SK-N-SH (cell line): Measurements from ENCODE around the gene CPTP. TPM values are rescaled to one million over a fixed set of nuclear protein-coding genes. Genes with fewer than 3 reads are reported as not detected.

Experiments
- CTCF ChIA-PET: fragments of 300-600, 350-600 bp; formaldehyde crosslinking; extraction: SDS; loops from one replicate; lab custom pipeline; 2021; lab: Yijun Ruan, JAX
- POLR2A ChIA-PET: fragments of 350-600 bp; sonication (Branson Sonifier 250); formaldehyde crosslinking; extraction: SDS; loops from one replicate; lab custom pipeline; 2020; ENCODE audit warnings: antibody characterized with exemption, inconsistent platforms; lab: Yijun Ruan, JAX
- DNase-seq: peaks from one replicate; pipeline ENCODE4 v3.0.0; 2012
- H2AFZ ChIP-seq: fragments of 200-600 bp; sonication (generic); 2 replicates; pipeline ENCODE4 v1.8.1; 2016; ENCODE audit warnings: antibody characterized with exemption, mild to moderate bottlenecking, low read depth
- H3F3A ChIP-seq: fragments of 200-600 bp; sonication (generic); replicated peaks from 2 replicates; pipeline ENCODE3; 2016; ENCODE audit warnings: antibody characterized with exemption, mild to moderate bottlenecking; ENCODE audit not compliant: insufficient read depth
- H3K27ac ChIP-seq, 2 experiments: fragments of 200-500 bp in 1 of 2; fragments of 200-600 bp in 1 of 2; sonication (Bioruptor generic) in 1 of 2; sonication (generic), shearing (Covaris generic) in 1 of 2; 2 replicates each; pipeline versions ENCODE4 v1.5.1 to v1.6.1; 2014 to 2016; ENCODE audit warnings: low read depth in 2 of 2, inconsistent platforms in 1 of 2, low read length in 1 of 2, mild to moderate bottlenecking in 1 of 2, mixed read lengths in 1 of 2
- H3K27me3 ChIP-seq: fragments of 200-600 bp; sonication (generic), shearing (Covaris generic); 2 replicates; pipeline ENCODE4 v1.6.1; 2016; ENCODE audit warnings: mixed run types; ENCODE audit not compliant: insufficient read depth
- H3K36me3 ChIP-seq, 2 experiments: fragments of 200-500 bp in 1 of 2; fragments of 200-600 bp in 1 of 2; sonication (Bioruptor generic) in 1 of 2; sonication (generic) in 1 of 2; replicated peaks in 1 of 2; 2 replicates each; pipeline versions ENCODE3 to v1.5.1; 2014 to 2016; ENCODE audit warnings: low read length in 1 of 2, mild to moderate bottlenecking in 1 of 2; ENCODE audit not compliant: insufficient read depth in 2 of 2, control insufficient read depth in 1 of 2
- H3K4me1 ChIP-seq, 2 experiments: fragments of 200-500 bp in 1 of 2; fragments of 200-600 bp in 1 of 2; sonication (Bioruptor generic) in 1 of 2; sonication (generic), shearing (Covaris generic) in 1 of 2; 2 replicates each; pipeline versions ENCODE4 v1.5.1 to v1.6.1; 2014 to 2016; ENCODE audit warnings: low read depth in 1 of 2, low read length in 1 of 2, mixed run types in 1 of 2; ENCODE audit not compliant: insufficient read depth in 2 of 2, control insufficient read depth in 1 of 2
- H3K4me2 ChIP-seq: fragments of 200-600 bp; sonication (generic), shearing (Covaris generic); 2 replicates; pipeline ENCODE4 v1.6.1; 2017; ENCODE audit warnings: mixed run types
- H3K4me3 ChIP-seq, 2 experiments: fragments of 200-500 bp in 1 of 2; fragments of 200-600 bp in 1 of 2; sonication (Bioruptor generic) in 1 of 2; sonication (generic), shearing (Covaris generic) in 1 of 2; 2 replicates each; pipeline versions ENCODE4 v1.5.1 to v1.8.1; 2014 to 2016; ENCODE audit warnings: low read depth in 2 of 2, inconsistent platforms in 1 of 2, low read length in 1 of 2, mild to moderate bottlenecking in 1 of 2, mixed read lengths in 1 of 2, moderate library complexity in 1 of 2
- H3K79me2 ChIP-seq: fragments of 200-600 bp; sonication (generic); 2 replicates; pipeline ENCODE4 v1.8.1; 2017; ENCODE audit warnings: mild to moderate bottlenecking; ENCODE audit not compliant: insufficient read depth
- H3K9ac ChIP-seq: fragments of 200-600 bp; sonication (generic); 2 replicates; pipeline ENCODE4 v1.6.1; 2017; ENCODE audit warnings: mixed run types
- H3K9me2 ChIP-seq: fragments of 200-600 bp; sonication (generic); 2 replicates; pipeline ENCODE4 v1.6.1; 2017; ENCODE audit warnings: mixed run types
- H3K9me3 ChIP-seq: fragments of 200-600 bp; sonication (generic); 2 replicates; pipeline ENCODE4 v1.6.1; 2017; ENCODE audit warnings: mixed run types, mild to moderate bottlenecking, moderate library complexity
- H4K20me1 ChIP-seq: fragments of 200-600 bp; sonication (generic); 2 replicates; pipeline ENCODE4 v1.6.1; 2017; ENCODE audit warnings: mild to moderate bottlenecking, mixed run types; ENCODE audit not compliant: insufficient read depth
- CHD2 ChIP-seq: fragments of 150-350 bp; IDR thresholded peaks from 2 replicates; pipeline ENCODE4 v1.6.1; 2018; ENCODE audit warnings: low read length; ENCODE audit not compliant: partially characterized antibody
- EZH2phosphoT487 ChIP-seq: fragments of 200-600 bp; sonication (generic); IDR thresholded peaks from 2 replicates; pipeline ENCODE4 v1.6.1; 2017; ENCODE audit warnings: low read depth, mixed run types, mild to moderate bottlenecking, antibody characterized with exemption, moderate library complexity, borderline replicate concordance
- FOXJ3 ChIP-seq: sonication (generic); formaldehyde crosslinking; IDR thresholded peaks from 2 replicates; pipeline ENCODE4 v1.5.1; 2020; ENCODE audit warnings: mild to moderate bottlenecking, missing genetic modification reagents
- FOXM1 ChIP-seq: IDR thresholded peaks from 2 replicates; pipeline ENCODE4 v1.4.0; 2012; ENCODE audit warnings: low read depth, mild to moderate bottlenecking
- GABPA ChIP-seq: IDR thresholded peaks from 2 replicates; pipeline ENCODE4 v1.4.0; 2012; ENCODE audit warnings: low read depth, mild to moderate bottlenecking
- GATA2 ChIP-seq: sonication (generic); formaldehyde crosslinking; IDR thresholded peaks from 2 replicates; pipeline ENCODE4 v1.5.0; 2020; ENCODE audit warnings: mild to moderate bottlenecking, missing genetic modification reagents
- JUND ChIP-seq: IDR thresholded peaks from 2 replicates; pipeline ENCODE4 v1.4.0; 2012
- MEF2A ChIP-seq: IDR thresholded peaks from 2 replicates; pipeline ENCODE4 v1.4.0; 2012; ENCODE audit warnings: low read depth, borderline replicate concordance
- NRF1 ChIP-seq: IDR thresholded peaks from 2 replicates; pipeline ENCODE4 v1.6.1; 2012; ENCODE audit warnings: low read depth, mild to moderate bottlenecking, low read length
- RCOR1 ChIP-seq: fragments of 150-350 bp; IDR thresholded peaks from 2 replicates; pipeline ENCODE4 v1.6.1; 2017; ENCODE audit warnings: antibody characterized with exemption, low read length
- RXRA ChIP-seq: IDR thresholded peaks from 2 replicates; pipeline ENCODE4 v1.4.0; 2012; ENCODE audit warnings: low read depth, mild to moderate bottlenecking, borderline replicate concordance
- TAF1 ChIP-seq: IDR thresholded peaks from 2 replicates; pipeline ENCODE4 v1.6.1; 2012; ENCODE audit warnings: low read depth, mild to moderate bottlenecking, low read length, moderate library complexity, borderline replicate concordance
- WGBS: methylation state at CpG from one replicate; pipeline ENCODE4 v1.1.6; 2017; ENCODE audit warnings: low lambda C conversion rate; 5-methylcytosine and 5-hydroxymethylcytosine counted together
- polyA plus RNA-seq, 3 experiments: library from polyadenylated mRNA; depleted of rRNA; stranded (reverse); fragments of >200 nt; gene quantifications; 2 replicates each; pipeline ENCODE4 v1.2.3, GENCODE V29; 2012
- TF ChIP-seq, protein P1 (sequence below): fragments of 200-600 bp; sonication (generic); IDR thresholded peaks from 2 replicates; pipeline ENCODE4 v1.6.1; 2017; ENCODE audit warnings: antibody characterized with exemption, mild to moderate bottlenecking, moderate library complexity
- TF ChIP-seq, protein P2 (sequence below): fragments of 150-350 bp; IDR thresholded peaks from 2 replicates; pipeline ENCODE4 v1.6.1; 2016; ENCODE audit warnings: mild to moderate bottlenecking, low read depth, low read length
- TF ChIP-seq, protein P3 (sequence below): IDR thresholded peaks from 2 replicates; pipeline ENCODE4; 2012
- TF ChIP-seq, protein P4 (sequence below): IDR thresholded peaks from 2 replicates; pipeline ENCODE4 v1.6.1; 2012; ENCODE audit warnings: mild to moderate bottlenecking, low read depth, low read length, moderate library complexity
- TF ChIP-seq, protein P5 (sequence below): IDR thresholded peaks from 2 replicates; pipeline ENCODE4 v1.4.0; 2012; ENCODE audit warnings: low read depth

CPTP gene
- polyA plus RNA-seq, 1 of the 3 experiments (the other 2 are of a cell fraction), result 13.4 TPM

DNA sequence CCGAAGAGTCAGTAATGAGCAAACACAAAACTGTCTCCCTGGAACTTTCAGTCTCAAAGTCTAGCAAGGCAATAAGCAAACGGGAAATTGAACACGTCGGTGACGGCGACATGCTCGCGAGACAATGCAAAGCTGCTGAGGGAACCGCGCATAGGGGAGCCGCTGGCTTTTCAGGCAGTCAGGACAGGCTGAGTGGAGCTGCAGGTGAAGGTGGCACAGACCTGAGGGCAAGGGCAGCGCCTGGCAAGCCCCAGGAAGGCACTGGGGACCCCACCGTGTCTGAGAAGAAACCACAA lies 5.0 kb upstream of the CPTP start:
- H3K4me3 ChIP-seq, result no peak overlapping the region
- POLR2A ChIA-PET, result no interaction called here
- TF ChIP-seq, protein P1, sequence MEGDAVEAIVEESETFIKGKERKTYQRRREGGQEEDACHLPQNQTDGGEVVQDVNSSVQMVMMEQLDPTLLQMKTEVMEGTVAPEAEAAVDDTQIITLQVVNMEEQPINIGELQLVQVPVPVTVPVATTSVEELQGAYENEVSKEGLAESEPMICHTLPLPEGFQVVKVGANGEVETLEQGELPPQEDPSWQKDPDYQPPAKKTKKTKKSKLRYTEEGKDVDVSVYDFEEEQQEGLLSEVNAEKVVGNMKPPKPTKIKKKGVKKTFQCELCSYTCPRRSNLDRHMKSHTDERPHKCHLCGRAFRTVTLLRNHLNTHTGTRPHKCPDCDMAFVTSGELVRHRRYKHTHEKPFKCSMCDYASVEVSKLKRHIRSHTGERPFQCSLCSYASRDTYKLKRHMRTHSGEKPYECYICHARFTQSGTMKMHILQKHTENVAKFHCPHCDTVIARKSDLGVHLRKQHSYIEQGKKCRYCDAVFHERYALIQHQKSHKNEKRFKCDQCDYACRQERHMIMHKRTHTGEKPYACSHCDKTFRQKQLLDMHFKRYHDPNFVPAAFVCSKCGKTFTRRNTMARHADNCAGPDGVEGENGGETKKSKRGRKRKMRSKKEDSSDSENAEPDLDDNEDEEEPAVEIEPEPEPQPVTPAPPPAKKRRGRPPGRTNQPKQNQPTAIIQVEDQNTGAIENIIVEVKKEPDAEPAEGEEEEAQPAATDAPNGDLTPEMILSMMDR, result no peak
- no peak for TF ChIP-seq GATA2
- no peak for TF ChIP-seq EZH2phosphoT487
- TF ChIP-seq, protein P2, sequence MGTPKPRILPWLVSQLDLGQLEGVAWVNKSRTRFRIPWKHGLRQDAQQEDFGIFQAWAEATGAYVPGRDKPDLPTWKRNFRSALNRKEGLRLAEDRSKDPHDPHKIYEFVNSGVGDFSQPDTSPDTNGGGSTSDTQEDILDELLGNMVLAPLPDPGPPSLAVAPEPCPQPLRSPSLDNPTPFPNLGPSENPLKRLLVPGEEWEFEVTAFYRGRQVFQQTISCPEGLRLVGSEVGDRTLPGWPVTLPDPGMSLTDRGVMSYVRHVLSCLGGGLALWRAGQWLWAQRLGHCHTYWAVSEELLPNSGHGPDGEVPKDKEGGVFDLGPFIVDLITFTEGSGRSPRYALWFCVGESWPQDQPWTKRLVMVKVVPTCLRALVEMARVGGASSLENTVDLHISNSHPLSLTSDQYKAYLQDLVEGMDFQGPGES, result no peak
- no peak for TF ChIP-seq FOXM1
- TF ChIP-seq FOXJ3 (CRISPR knock-in tag), result no peak
- TF ChIP-seq, protein P3, sequence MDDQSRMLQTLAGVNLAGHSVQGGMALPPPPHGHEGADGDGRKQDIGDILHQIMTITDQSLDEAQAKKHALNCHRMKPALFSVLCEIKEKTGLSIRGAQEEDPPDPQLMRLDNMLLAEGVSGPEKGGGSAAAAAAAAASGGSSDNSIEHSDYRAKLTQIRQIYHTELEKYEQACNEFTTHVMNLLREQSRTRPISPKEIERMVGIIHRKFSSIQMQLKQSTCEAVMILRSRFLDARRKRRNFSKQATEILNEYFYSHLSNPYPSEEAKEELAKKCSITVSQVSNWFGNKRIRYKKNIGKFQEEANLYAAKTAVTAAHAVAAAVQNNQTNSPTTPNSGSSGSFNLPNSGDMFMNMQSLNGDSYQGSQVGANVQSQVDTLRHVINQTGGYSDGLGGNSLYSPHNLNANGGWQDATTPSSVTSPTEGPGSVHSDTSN, result no peak
- no peak for TF ChIP-seq GABPA
- H2AFZ ChIP-seq, result no peak overlapping the region
- CTCF ChIA-PET, result interaction anchor here (1.3 to 1.8 kb wide), 2 partner anchors 8 to 28 kb away, joined by 3 to 5 read pairs; no protein-coding TSS in a partner anchor
- H3K9me2 ChIP-seq, result no peaks in the 10 kb centered on the region
- H4K20me1 ChIP-seq, result peaks cover 55% of the 10 kb centered on the region
- no peaks in the 10 kb centered on the region for H3K9me3 ChIP-seq
- no peaks in the 10 kb centered on the region for H3K27me3 ChIP-seq
- peaks cover 81% of the 10 kb centered on the region for H3K79me2 ChIP-seq
- peaks cover 4 to 13% of the 10 kb centered on the region in 2 experiments; a peak in 2 of 4 replicates for H3K4me1 ChIP-seq
- no peak for DNase-seq
- no peak overlapping the region for H3K4me2 ChIP-seq
- H3F3A ChIP-seq, result peaks cover 14% of the 10 kb centered on the region
- peaks cover 12 to 38% of the 10 kb centered on the region in 2 experiments for H3K36me3 ChIP-seq
- no peak overlapping the region for H3K27ac ChIP-seq
- H3K9ac ChIP-seq, result no peak overlapping the region
- WGBS, result 96% methylated on average over 12 of the region's 13 CpGs

DNA sequence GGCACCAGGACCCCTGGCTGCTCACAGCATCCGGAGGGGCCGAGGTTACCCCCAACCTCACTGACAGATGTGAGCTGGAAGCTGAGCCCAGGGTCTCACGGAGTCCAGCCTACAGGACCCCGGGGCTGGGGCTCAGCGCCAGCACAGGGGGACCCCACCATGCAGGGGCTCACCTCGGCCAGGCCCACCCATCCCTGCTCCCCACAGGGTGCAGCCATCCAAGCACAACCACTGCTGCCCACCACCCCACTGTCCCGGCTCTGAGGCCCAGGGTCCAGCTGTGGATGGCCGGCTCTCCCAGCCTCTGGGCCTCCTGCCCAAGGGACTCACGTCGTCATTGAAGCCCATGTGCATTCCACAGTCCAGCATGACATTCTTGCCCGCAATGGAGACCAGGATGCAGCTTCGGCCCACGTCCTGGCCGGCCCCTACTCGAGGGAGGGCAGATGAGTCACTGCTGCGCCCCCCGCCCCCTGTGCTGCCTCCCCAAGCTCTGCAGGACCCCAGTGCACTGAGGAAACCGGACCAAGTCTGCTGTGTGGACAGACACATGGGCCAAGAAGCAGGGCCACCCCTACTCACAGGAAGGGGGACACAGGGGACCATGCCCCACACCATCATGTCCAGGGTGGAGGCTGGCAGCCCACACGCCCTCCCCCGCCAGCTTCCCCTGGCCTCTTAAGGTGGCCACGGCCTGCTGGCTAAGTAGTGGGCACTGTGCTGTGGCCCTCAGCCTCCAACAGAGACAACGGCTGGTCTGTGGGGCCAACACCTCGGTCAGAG lies 3.7 kb upstream of the CPTP start:
- POLR2A ChIA-PET, result no interaction called here
- CTCF ChIA-PET, result interaction anchor here (1.3 to 1.8 kb wide), 3 partner anchors 16 to 29 kb away, joined by 3 to 5 read pairs (median 4); no protein-coding TSS in a partner anchor
- no CpG with 5 or more reads among the region's 23 CpGs for WGBS
- TF ChIP-seq RCOR1 (no peak), RXRA (no peak), CHD2 (no peak), JUND (no peak), NRF1 (no peak), MEF2A (no peak), GATA2 (no peak), TAF1 (no peak), FOXJ3 (CRISPR knock-in tag) (no peak)
- TF ChIP-seq, protein P4, sequence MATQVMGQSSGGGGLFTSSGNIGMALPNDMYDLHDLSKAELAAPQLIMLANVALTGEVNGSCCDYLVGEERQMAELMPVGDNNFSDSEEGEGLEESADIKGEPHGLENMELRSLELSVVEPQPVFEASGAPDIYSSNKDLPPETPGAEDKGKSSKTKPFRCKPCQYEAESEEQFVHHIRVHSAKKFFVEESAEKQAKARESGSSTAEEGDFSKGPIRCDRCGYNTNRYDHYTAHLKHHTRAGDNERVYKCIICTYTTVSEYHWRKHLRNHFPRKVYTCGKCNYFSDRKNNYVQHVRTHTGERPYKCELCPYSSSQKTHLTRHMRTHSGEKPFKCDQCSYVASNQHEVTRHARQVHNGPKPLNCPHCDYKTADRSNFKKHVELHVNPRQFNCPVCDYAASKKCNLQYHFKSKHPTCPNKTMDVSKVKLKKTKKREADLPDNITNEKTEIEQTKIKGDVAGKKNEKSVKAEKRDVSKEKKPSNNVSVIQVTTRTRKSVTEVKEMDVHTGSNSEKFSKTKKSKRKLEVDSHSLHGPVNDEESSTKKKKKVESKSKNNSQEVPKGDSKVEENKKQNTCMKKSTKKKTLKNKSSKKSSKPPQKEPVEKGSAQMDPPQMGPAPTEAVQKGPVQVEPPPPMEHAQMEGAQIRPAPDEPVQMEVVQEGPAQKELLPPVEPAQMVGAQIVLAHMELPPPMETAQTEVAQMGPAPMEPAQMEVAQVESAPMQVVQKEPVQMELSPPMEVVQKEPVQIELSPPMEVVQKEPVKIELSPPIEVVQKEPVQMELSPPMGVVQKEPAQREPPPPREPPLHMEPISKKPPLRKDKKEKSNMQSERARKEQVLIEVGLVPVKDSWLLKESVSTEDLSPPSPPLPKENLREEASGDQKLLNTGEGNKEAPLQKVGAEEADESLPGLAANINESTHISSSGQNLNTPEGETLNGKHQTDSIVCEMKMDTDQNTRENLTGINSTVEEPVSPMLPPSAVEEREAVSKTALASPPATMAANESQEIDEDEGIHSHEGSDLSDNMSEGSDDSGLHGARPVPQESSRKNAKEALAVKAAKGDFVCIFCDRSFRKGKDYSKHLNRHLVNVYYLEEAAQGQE, result no peak
- TF ChIP-seq, protein P5, sequence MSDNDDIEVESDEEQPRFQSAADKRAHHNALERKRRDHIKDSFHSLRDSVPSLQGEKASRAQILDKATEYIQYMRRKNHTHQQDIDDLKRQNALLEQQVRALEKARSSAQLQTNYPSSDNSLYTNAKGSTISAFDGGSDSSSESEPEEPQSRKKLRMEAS, result no peak

More for the DNA sequence above, 3.7 kb upstream of the CPTP start:
- H2AFZ ChIP-seq, result no peak overlapping the region
- H3K27ac ChIP-seq, result no peak overlapping the region
- no peak for DNase-seq
- H3F3A ChIP-seq, result peaks cover 14% of the 10 kb centered on the region
- peaks cover 84% of the 10 kb centered on the region for H3K79me2 ChIP-seq
- peaks cover 4 to 20% of the 10 kb centered on the region in 2 experiments; a peak in 2 of 4 replicates for H3K4me1 ChIP-seq
- H3K9me3 ChIP-seq, result no peaks in the 10 kb centered on the region
- no peak overlapping the region for H3K4me2 ChIP-seq
- peaks cover 55% of the 10 kb centered on the region for H4K20me1 ChIP-seq
- H3K27me3 ChIP-seq, result no peaks in the 10 kb centered on the region
- H3K36me3 ChIP-seq, result peaks cover 12 to 30% of the 10 kb centered on the region in 2 experiments
- no peak overlapping the region for H3K9ac ChIP-seq
- H3K9me2 ChIP-seq, result no peaks in the 10 kb centered on the region
- no peak overlapping the region for H3K4me3 ChIP-seq
